HuH-7.5 (cell line): ENCODE data around the gene DCAF11.
"Not testable (repeated sequence)": the region's sequence is repeated elsewhere in the genome, so short reads cannot be mapped to it uniquely, and the experiment has no call there.

Experiments
- DNase-seq: peaks from one replicate; pipeline ENCODE4 v3.0.0; 2011; ENCODE audit warnings: low spot score

The DCAF11 gene

DNA sequence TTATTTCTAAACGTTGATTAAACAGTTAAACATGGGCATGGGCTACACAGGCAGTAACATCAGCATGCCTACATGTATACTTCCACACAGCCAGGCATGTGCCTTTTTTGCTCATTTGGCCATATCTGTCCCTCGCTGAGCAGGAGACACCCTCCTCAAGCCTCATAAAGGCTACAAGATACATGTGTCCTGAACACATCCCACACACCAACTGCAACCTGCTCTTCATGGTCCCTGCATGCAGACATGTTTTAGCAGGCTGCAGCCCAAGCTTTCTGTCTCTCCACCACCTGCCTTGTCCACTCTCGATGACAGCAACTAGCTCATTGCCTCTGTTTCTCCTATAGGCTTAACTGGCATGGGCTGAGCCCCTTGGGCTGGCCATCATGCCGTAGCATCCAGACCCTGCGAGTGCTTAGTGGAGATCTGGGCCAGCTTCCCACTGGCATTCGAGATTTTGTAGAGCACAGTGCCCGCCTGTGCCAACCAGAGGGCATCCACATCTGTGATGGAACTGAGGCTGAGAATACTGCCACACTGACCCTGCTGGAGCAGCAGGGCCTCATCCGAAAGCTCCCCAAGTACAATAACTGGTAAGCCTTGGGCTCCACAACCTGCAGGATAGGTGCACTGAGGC lies 17.9 kb upstream of the DCAF11 start:
- DNase-seq = no peak

GRCh38 chr14:24098229-24098926 lies 16.2 kb upstream of the DCAF11 start:
- no peak for DNase-seq

DNA sequence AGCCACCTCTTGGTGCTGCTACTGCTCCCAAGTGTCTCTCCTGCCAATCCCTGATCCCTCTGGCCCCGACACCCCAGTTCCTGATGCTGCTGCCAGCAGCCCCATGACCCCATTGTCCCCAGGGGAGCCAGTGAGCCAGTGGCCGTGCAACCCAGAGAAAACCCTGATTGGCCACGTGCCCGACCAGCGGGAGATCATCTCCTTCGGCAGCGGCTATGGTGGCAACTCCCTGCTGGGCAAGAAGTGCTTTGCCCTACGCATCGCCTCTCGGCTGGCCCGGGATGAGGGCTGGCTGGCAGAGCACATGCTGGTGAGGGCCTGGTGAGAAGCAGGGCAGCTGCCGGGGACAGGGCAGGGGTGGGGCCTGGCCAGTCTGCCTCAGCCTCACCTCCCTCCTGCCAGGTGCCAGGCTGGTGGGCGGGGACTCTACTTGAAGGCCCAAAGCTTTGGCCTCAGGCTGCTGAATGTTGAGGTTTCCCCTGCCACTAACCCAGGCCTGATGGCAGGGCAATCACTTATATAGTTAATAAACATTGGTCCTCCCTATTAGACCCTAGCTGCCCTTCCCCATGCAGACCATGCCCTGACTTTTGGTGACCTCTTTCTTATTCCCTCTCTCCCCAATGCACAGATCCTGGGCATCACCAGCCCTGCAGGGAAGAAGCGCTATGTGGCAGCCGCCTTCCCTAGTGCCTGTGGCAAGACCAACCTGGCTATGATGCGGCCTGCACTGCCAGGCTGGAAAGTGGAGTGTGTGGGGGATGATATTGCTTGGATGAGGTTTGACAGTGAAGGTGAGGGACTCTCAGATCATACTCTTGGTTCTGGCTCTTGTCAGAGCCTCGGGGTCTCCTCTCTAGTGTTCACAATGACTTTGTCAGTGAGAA lies 15.4 kb upstream of the DCAF11 start:
- no peak for DNase-seq

GRCh38 chr14:24100197-24100981 lies 14.2 kb upstream of the DCAF11 start:
- DNase-seq = no peak

DNA sequence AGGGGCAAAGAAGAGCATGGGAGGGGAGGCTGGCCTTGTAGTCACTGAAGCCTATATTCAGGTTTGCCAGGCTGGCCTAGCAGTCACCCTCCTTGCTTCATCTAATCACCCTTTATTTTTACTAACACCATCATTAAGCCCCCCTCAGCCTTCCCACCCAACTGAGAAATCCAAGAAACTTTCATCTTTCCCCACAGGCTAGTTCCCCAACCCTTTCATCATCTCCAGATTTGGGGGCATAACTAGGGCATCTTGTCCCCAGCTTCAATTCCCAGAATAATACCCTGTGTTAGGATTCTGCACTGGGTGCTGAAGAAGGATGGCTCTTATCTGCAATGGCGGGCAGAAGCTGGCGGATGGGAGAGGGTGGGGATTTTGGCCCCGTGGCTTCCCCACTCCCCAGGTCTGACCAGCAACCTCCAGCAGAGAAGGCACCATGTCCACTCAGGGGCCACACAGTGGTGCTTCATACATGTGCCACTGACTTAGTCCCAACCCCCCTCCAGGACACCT lies 13.5 kb upstream of the DCAF11 start:
- no peak for DNase-seq

DNA sequence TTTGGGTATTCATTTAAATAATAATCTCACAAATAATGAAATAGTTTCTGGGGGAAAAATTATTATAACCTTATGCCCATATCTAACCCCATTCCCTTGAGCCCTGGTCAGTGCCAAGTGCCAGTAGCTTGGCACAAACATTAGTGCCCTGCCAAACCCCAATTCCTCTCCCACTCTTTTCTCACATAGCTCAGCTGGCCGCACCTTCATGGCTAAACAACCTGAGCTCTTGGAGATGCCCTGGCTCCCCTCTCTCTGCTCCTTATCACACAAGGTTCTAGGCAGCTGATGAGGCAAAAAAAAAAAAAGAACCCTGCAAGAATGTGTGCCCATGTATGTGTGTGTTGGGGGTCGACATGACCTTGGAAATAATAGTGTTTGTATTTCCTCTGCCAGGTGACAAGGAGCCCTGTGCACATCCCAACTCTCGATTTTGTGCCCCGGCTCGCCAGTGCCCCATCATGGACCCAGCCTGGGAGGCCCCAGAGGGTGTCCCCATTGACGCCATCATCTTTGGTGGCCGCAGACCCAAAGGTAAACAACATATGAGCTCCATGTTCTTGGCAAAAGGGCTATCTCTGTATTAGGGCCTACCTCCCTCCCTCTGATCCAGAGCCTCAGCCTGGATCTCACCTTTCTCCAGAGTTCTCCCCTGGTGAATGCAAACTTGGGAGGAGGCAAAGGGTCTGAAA lies 12.1 kb upstream of the DCAF11 start:
- DNase-seq = no peak

- DNase-seq = no peak
Observed at GRCh38 chr14:24103451-24103850, 11.1 kb upstream of the DCAF11 start.

DNA sequence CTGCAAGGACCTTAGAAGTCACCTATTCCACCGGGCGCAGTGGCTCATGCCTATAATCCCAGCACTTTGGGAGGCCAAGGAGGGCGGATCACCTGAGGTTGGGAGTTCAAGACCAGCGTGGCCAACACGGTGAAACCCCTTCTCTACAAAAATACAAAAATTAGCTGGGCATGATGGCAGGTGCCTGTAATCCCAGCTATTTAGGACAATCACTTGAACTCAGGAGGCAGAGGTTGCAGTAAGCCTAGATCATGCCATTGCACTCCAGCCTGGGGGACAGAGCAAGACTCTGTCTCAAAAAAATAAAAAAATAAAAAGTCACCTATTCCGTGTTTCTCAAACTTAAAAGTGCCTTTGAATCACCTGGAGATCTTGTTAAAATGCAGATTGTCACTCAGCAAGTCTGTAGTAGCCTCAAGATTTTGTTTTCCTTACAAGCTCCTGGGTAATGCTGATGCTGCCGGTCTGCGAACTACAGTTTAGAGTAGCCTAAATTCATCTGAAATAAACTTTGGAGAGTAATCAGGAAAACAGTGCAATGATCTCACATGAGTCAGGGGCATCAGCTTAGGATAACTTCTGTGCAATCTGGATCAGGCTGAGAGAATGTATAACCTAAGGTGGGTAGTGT lies 8.9 kb upstream of the DCAF11 start:
- DNase-seq = not testable (repeated sequence)

- no peak for DNase-seq
Observed at GRCh38 chr14:24106672-24107271, 7.8 kb upstream of the DCAF11 start.

GRCh38 chr14:24108336-24108874 lies 6.2 kb upstream of the DCAF11 start:
- DNase-seq = no peak

DNA sequence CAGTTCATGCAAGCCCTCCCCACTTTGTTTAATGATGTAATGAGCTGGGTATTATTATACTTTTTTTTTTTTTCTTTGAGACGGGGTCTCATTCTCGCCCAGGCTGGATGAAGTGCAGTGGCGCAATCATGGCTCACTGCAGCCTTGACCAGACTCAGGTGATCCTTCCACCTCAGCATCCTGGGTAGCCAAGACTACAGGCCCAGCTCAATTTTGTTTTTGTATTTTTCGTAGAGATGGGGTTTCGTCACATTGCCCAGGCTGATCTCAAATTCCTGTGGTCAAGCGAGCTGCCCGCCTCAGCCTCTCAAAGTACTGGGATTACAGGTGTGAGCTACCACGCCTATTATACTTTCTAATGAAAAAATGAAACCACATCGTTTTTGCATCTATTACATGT lies 4.5 kb upstream of the DCAF11 start:
- no peak for DNase-seq

DNA sequence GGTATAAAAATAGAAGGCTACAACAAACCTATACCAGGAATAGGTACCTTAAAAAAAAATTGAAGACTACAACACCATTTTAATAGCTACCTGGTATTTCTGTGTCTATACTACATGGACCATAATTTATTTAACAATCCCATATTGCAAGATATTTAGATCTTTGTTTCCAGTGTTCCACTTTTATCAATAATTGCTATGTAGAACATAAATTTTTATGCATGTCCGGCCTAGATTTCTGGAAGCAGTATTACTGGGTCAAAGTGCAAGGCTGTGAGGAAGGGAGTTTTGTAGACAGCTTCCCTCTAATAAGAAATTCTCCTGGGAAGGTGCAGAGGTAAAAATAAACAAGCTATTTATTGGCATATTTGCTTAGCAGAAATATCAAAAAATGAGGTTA lies 4.1 kb upstream of the DCAF11 start:
- DNase-seq = no peak

DNA sequence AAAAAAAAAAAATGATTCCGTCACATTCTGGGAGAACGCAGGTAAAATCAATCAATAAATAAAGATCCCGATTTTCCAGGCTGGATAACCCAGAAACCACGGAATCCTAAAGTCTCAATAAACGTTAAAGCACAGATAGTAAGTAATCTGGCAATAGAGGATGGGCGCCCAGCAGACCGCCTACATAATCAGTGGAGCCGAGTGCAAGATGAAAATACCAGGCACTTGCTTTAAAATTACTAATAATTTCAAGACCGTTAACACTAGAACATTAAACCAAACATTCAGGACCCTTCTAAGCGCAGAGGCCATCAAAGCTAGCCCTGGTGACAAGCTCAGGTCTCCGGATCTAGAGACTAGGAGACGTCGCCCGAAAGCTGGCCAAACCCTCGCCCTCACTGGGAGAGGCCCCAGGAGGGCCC lies 1.2 kb upstream of the DCAF11 start:
- DNase-seq = no peak

- DNase-seq = peak; percentile 90
Observed at GRCh38 chr14:24113801-24114531, 611 bp upstream of the DCAF11 start.

DNA sequence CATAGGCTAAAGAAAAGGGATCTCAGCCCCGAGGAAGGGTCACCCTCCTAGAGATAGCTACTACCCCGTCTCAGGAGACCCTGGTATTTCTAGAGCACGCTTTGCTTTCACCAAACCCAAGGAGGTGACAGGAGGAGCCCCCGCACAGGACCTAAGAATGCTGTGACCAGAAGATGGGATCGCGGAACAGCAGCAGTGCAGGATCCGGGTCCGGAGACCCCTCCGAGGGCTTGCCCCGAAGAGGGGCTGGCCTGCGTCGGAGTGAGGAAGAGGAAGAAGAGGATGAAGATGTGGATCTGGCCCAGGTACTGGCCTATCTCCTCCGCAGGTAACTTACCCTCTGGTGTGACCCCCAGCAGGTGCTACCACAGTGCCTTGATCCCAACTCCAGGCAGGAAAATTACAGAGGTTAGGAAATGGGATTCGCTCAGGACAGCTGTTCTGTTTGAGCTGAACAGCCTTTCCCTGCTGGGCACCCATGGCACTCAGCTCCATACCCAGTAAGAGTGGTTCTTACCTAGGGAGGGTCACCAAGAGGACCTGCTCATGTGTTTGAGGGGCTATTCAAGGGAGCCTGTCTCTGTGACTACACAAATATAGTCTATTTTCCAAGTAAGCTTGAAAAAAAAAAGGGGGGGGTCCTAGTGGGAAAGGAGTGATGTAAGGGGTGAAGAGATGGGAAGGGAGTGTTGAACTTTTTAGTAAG lies 998 bp downstream of the DCAF11 start:
- DNase-seq = no peak

DNA sequence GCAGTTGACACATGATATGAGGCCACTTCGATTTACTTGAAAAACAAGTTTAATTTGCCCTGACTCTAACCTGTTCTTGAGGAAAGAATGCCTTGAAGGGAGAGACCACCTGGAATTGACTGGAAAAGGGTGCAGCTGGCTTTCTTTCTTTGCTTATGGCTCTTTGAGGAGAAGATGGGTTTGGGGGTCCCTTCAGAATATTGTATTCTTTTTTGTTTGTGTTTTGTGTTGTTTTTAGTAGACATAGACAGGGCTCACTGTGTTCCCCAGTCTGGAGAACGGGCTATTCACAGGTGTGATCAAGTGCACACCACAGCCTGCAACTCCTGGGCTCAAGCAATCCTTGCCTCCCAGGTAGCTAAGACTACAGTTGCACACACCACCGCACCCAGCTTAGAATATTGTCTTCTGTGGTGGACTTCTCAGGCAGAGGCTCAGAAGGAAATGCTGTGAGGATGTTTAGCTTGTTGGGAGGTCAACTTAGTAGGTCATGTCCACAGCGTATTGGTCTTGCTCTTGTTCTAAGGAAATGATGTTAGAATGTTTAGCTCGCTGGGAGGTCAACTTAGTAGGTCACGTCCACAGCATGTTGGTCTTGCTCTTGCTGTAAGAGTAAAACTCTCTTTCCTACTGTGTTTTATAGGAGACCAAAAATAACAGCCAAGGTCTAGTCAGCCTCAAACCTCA lies 1.7 kb downstream of the DCAF11 start:
- no peak for DNase-seq

- DNase-seq = no peak
Observed at GRCh38 chr14:24117179-24117578, 2.6 kb downstream of the DCAF11 start.

- no peak for DNase-seq
Observed at GRCh38 chr14:24119691-24120090, 5.1 kb downstream of the DCAF11 start.
